ENCODE data around the gene NTRK1. TPM values are rescaled to one million over a fixed set of nuclear protein-coding genes. Genes with fewer than 3 reads are reported as not detected.

NTRK1 gene
- total RNA-seq, 1 experiment from 2014 or later = not detected

DNA sequence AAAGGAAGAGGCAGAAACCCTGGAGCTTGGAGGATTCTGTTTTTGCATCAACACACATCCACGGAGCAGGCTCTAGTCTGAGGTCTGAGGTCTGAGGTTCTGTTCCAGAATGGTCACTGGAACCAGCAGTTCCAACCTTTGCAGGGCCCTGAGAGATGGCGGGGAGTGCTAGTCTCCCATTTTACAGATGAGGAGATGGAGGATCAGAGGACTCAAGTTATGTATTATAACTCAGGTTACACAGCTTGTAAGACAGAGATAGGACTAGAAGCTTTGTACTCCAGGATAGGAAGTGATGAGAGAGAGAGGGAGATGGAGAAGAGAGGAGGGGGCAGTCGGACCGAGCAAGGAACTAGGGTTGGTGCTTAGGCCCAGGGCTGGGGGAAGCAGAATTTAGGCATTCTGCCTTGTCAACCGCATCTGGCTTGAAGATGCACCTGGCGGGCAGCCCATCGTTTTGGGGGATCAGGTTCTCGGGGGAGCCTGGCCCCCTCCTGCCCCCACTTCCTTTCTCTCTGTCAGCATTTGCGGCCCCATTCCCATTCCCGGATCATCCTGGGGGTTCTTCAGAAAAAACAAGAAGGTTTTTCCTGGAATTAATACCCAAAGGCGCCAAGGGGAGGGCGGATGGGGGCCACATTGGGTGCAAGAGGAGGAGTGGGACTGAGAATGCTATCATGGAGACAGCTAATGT, 38.5 kb downstream of the NTRK1 start:
- Histone ChIP-seq H3K4me3 (no peak overlapping the region), H3K27me3 (peaks cover 3% of the 10 kb centered on the region; the same call in 1 of the 2 replicates), H3K4me1 (peaks cover 9% of the 10 kb centered on the region; the same call in 1 of the 2 replicates), H3K9me3 (replicated peaks) (no peaks in the 10 kb centered on the region), H3K27ac (no peak overlapping the region), H3K36me3 (no peaks in the 10 kb centered on the region)
- DNase-seq = no peak

DNA sequence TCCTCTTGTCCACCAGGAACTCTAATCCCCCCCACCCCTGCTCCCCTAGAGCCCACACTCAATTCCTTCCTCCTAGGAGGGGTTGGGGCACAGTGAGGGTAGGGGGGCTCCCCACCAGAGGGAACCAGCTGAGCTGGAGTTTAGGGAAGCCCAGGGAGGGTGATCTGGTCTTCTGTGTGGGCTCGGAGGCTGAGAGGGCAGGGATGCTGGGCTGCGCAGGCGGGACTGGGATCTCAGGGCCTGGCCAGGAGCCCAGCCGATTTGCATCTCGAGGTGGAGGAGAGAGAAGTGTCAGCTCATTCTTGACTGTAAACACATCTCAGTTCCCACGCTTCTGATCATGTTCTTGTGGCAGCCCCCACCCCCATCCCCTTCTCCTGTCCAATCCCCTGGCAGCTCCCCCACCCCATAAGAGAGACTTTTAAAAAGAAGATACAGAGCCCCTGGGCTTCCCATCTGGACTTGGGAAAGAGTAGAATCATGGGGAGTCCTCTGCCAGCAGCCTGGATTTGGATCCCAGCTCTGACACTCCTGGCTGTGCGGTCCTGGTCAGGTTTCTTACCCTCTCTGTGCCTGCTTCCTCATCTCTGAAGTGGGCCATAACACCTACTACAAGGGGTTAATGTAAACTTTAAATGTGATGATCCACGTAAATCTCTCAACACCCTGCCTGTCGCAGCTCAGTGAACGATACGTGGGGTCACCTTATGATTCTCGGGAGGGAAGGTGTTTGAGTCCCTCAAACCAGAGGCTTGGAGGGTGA, 39.5 kb downstream of the NTRK1 start:
- Histone ChIP-seq H3K4me3 (no peak overlapping the region), H3K27me3 (0 out of 2 replicates have a peak, but pooled peaks cover 3% of the 10 kb centered on the region), H3K27ac (no peak overlapping the region), H3K4me1 (peaks cover 9% of the 10 kb centered on the region; the same call in 1 of the 2 replicates), H3K9me3 (replicated peaks) (no peaks in the 10 kb centered on the region), H3K36me3 (no peaks in the 10 kb centered on the region)
- DNase-seq = no peak

GRCh38 chr1:156900896-156901589, 40.4 kb downstream of the NTRK1 start:
- Histone ChIP-seq H3K4me1 (peaks cover 9% of the 10 kb centered on the region; the same call in 1 of the 2 replicates), H3K27ac (no peak overlapping the region), H3K27me3 (0 out of 2 replicates have a peak, but pooled peaks cover 3% of the 10 kb centered on the region), H3K9me3 (replicated peaks) (no peaks in the 10 kb centered on the region), H3K4me3 (no peak overlapping the region), H3K36me3 (no peaks in the 10 kb centered on the region)
- no peak for DNase-seq

DNA sequence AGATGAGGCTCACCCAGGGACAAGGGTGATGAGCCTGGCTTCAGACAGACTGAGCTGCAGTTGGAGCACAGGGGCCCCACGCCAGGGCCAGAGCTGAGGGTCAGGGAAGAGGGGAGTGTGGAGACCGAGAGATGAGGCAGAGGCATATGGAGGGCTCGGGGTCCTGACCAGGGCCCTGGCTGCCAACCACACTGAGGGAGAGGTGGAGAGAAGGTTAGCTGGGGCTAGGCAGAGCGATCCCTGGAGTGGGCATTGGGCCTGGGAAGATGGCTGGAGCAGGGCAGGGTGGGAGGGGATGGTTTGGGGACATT, 40.9 kb downstream of the NTRK1 start:
- no peak overlapping the region for H3K4me3 ChIP-seq
- H3K4me1 ChIP-seq = peaks cover 9% of the 10 kb centered on the region; the same call in 1 of the 2 replicates
- no peak for DNase-seq
- H3K27ac ChIP-seq = no peak overlapping the region
- no peaks in the 10 kb centered on the region for H3K9me3 ChIP-seq (replicated peaks)
- no peaks in the 10 kb centered on the region for H3K36me3 ChIP-seq
- 0 out of 2 replicates have a peak, but pooled peaks cover 3% of the 10 kb centered on the region for H3K27me3 ChIP-seq

- no peak for DNase-seq
- no peaks in the 10 kb centered on the region for H3K9me3 ChIP-seq (replicated peaks)
- H3K27ac ChIP-seq = no peak overlapping the region
- H3K4me1 ChIP-seq = peaks cover 3% of the 10 kb centered on the region; the same call in 1 of the 2 replicates
- H3K36me3 ChIP-seq = no peaks in the 10 kb centered on the region
- H3K4me3 ChIP-seq = no peak overlapping the region
- H3K27me3 ChIP-seq = 0 out of 2 replicates have a peak, but pooled peaks cover 3% of the 10 kb centered on the region
Observed at GRCh38 chr1:156901966-156902915, 41.6 kb downstream of the NTRK1 start.

DNA sequence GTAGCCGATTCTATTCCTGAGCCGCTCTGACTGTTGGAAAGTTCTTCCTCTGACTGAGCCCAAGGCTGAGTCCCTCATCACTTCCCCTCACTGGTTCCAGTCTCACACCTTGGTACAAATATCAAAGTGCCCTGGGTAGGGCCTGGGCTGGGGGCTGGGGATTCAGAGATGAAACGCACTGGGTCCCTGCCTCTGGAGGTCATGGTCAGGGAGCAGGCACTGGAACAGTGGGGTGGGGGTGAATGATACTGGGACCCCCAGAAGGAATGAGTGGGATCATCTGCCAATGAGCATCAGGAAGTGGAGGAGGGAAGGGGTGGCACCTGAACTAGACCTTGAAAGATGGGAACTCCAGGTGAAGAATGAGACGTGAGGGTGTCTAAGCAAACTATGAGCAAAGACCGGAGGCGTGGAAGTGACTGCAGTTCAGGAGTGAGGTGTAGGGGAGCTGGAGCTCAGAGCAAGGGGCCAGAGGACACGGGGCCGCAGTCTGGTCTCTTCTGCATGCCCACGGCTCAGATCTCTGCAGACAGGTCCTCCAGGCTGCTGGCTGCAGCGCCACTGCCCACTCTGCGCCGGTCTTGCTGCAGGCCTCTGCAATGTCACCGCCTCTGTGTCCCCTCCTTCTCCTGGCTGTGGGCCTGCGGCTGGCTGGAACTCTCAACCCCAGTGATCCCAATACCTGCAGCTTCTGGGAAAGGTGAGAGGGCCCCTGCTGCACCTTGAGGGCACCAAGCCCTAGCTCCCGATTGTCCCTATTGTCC, 42.8 kb downstream of the NTRK1 start:
- Histone ChIP-seq H3K36me3 (no peaks in the 10 kb centered on the region), H3K4me3 (no peak overlapping the region), H3K27ac (no peak overlapping the region), H3K9me3 (replicated peaks) (no peaks in the 10 kb centered on the region), H3K27me3 (0 out of 2 replicates have a peak, but pooled peaks cover 3% of the 10 kb centered on the region), H3K4me1 (no peaks in the 10 kb centered on the region)
- DNase-seq = no peak

DNA sequence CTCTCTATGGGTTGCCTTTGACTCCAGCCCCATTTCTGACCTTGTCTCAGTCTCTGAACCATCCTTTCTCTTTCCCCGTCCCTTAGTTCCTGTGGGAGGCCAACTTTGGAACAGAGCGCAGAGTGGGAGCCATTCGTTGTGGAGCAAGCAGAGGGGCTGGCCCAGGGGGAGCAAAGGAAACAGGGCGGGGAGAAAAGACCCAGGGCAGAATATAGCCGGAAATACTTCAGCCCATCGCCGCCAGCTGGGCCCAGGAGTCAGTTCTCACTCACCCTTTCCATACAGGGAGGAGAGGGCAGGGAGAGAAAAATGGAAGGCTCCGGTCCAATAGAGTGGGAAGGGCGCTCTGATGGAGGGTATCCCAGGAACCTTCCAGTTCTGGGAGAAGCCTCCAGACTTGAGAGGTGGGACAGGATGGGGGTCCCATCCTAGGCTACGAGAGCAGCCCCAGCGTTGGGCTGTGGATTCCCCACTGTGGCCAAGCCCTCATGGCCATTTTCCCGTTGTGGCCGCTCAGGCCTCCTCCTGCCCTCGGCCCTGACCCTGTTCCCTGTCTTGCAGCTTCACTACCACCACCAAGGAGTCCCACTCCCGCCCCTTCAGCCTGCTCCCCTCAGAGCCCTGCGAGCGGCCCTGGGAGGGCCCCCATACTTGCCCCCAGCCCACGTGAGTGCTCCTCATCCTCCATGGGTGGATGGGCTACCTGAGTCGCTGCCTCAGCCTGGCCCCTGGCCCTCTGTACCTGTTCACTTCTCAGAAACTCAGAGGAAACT, 43.7 kb downstream of the NTRK1 start:
- Histone ChIP-seq H3K9me3 (replicated peaks) (no peaks in the 10 kb centered on the region), H3K4me3 (no peak overlapping the region), H3K36me3 (no peaks in the 10 kb centered on the region), H3K4me1 (no peaks in the 10 kb centered on the region), H3K27me3 (0 out of 2 replicates have a peak, but pooled peaks cover 3% of the 10 kb centered on the region), H3K27ac (no peak overlapping the region)
- no peak for DNase-seq

DNA sequence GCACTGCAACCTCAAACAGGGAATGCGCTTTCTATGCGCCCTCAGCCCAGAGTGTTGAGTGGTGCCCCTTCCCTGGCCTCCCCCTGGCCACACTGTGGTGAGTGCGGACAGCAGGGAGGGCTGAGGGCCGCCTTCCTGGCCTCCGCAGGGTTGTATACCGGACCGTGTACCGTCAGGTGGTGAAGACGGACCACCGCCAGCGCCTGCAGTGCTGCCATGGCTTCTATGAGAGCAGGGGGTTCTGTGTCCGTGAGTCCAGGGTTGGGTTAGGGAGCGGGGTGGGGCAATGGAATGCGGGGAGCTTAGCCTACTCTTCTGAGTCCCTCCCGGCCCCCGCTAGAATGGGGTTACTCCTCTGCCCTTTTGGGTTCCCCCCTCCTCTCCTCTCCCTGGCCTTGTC, 44.5 kb downstream of the NTRK1 start:
- Histone ChIP-seq H3K27me3 (no peaks in the 10 kb centered on the region), H3K4me1 (no peaks in the 10 kb centered on the region), H3K27ac (no peak overlapping the region), H3K4me3 (no peak overlapping the region), H3K36me3 (no peaks in the 10 kb centered on the region), H3K9me3 (replicated peaks) (no peaks in the 10 kb centered on the region)
- DNase-seq = no peak

GRCh38 chr1:156905651-156906050, 45.0 kb downstream of the NTRK1 start:
- Histone ChIP-seq H3K4me3 (no peak overlapping the region), H3K27me3 (no peaks in the 10 kb centered on the region), H3K4me1 (no peaks in the 10 kb centered on the region), H3K9me3 (replicated peaks) (no peaks in the 10 kb centered on the region), H3K36me3 (no peaks in the 10 kb centered on the region), H3K27ac (no peak overlapping the region)
- DNase-seq = no peak

- H3K27ac ChIP-seq = no peak overlapping the region
- H3K4me3 ChIP-seq = no peak overlapping the region
- no peak for DNase-seq
- no peaks in the 10 kb centered on the region for H3K4me1 ChIP-seq
- no peaks in the 10 kb centered on the region for H3K27me3 ChIP-seq
- no peaks in the 10 kb centered on the region for H3K9me3 ChIP-seq (replicated peaks)
- H3K36me3 ChIP-seq = no peaks in the 10 kb centered on the region
Observed at GRCh38 chr1:156906206-156906906, 45.7 kb downstream of the NTRK1 start.

DNA sequence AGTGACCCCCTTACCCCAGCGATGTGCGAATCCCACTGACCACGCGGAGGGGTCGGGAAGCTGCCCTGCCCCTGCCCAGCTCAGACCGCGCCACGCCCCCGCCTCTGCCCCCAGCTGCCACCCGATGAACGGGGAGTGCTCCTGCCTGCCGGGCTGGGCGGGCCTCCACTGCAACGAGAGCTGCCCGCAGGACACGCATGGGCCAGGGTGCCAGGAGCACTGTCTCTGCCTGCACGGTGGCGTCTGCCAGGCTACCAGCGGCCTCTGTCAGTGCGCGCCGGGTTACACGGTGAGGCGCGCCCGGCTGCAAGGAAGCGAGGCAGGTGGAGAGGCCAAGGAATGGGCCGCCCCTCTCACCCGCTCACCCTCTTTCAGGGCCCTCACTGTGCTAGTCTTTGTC, 47.9 kb downstream of the NTRK1 start:
- no peaks in the 10 kb centered on the region for H3K9me3 ChIP-seq (replicated peaks)
- H3K36me3 ChIP-seq = no peaks in the 10 kb centered on the region
- H3K27me3 ChIP-seq = no peaks in the 10 kb centered on the region
- H3K27ac ChIP-seq = no peak overlapping the region
- no peaks in the 10 kb centered on the region for H3K4me1 ChIP-seq
- H3K4me3 ChIP-seq = no peak overlapping the region
- no peak for DNase-seq

DNA sequence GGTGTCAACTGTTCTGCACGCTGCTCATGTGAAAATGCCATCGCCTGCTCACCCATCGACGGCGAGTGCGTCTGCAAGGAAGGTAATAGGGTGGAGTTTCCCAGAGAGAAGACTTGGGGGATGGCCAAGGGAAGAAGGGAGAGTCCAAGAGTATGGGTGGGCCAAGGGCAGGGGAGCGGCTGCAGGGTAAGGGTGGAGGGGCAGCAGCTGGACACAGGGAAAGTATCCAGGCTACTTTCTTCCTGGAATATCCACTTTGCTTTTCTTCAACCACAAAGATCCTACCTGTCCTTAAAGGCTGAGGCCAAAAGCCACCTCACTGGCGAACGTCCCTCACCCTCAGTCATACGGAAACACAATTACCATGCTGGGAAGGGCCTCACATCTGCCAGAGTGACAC, 48.3 kb downstream of the NTRK1 start:
- H3K4me1 ChIP-seq = no peaks in the 10 kb centered on the region

More for the DNA sequence above, 48.3 kb downstream of the NTRK1 start:
- H3K27ac ChIP-seq = no peak overlapping the region
- H3K36me3 ChIP-seq = no peaks in the 10 kb centered on the region
- no peak overlapping the region for H3K4me3 ChIP-seq
- no peak for DNase-seq
- 0 out of 2 replicates have a peak, but pooled peaks cover 2% of the 10 kb centered on the region for H3K27me3 ChIP-seq
- no peaks in the 10 kb centered on the region for H3K9me3 ChIP-seq (replicated peaks)
